HG02884 (cell line): ENCODE results near the gene LZTR1.

ENCODE experiments used
- ATAC-seq: cut with Tn5 transposase; IDR thresholded peaks from one replicate; pipeline ENCODE4 v1.9.1; 2021; ENCODE audit warnings: mild to moderate bottlenecking, moderate library complexity; ENCODE audit not compliant: unreplicated experiment

Gene LZTR1

GRCh38 chr22:21012446-21013407, 30.6 kb downstream of the LZTR1 start:
- ATAC-seq, result no peak

GRCh38 chr22:21013657-21014201, 31.6 kb downstream of the LZTR1 start:
- no peak for ATAC-seq

GRCh38 chr22:21014202-21014725, 32.2 kb downstream of the LZTR1 start:
- ATAC-seq, result peak; percentile 79

GRCh38 chr22:21014726-21015465, 32.8 kb downstream of the LZTR1 start, which contains the start of gene P2RX6:
Gene P2RX6 (plus strand): TSS chr22:21015165. CDS start chr22:21015175, 10 bp downstream.
- ATAC-seq, result no peak

GRCh38 chr22:21015466-21016006, 33.4 kb downstream of the LZTR1 start:
- ATAC-seq, result no peak

GRCh38 chr22:21016644-21017420, 34.7 kb downstream of the LZTR1 start:
- no peak for ATAC-seq

GRCh38 chr22:21018314-21018713, 36.2 kb downstream of the LZTR1 start:
- no peak for ATAC-seq

GRCh38 chr22:21020802-21021429, 38.8 kb downstream of the LZTR1 start:
- ATAC-seq, result no peak

- ATAC-seq, result no peak
Measured at GRCh38 chr22:21022507-21022906, 40.4 kb downstream of the LZTR1 start.

GRCh38 chr22:21022955-21023614, 41.0 kb downstream of the LZTR1 start:
- ATAC-seq, result no peak

GRCh38 chr22:21025266-21025665, 43.2 kb downstream of the LZTR1 start:
- no peak for ATAC-seq

- no peak for ATAC-seq
Measured at GRCh38 chr22:21025763-21026755, 44.0 kb downstream of the LZTR1 start.

GRCh38 chr22:21026783-21027692, 44.9 kb downstream of the LZTR1 start:
- no peak for ATAC-seq

- no peak for ATAC-seq
Measured at GRCh38 chr22:21028277-21029251, 46.5 kb downstream of the LZTR1 start.

- ATAC-seq, result no peak
Measured at GRCh38 chr22:21029486-21030025, 47.5 kb downstream of the LZTR1 start.
